ENCODE data around the gene SLC12A4.
"Not testable (repeated sequence)": the region's sequence is repeated elsewhere in the genome, so short reads cannot be mapped to it uniquely, and the experiment has no call there.

Gene SLC12A4

DNA sequence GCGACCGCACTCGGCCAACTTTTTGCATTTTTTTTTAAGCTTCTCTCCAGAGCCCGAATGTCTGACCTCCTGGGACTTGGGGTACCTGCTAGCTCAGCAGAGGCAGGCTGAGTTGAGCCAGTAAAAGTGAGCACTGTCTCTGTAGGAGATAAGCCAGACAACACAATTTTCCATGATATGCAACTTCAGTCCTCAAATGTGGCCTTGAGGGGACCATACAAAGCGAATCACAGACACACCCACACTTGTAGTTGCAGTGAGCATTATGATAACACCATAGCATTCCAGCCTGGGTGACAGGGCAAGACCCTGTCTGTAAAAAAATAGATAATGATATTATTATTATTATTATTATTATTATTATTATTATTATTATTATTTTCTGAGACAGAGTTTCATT is 28.2 kb upstream of the SLC12A4 start:
- H3K9me3 ChIP-seq (ENCODE audit: low read length), result no peaks in the 10 kb centered on the region

DNA sequence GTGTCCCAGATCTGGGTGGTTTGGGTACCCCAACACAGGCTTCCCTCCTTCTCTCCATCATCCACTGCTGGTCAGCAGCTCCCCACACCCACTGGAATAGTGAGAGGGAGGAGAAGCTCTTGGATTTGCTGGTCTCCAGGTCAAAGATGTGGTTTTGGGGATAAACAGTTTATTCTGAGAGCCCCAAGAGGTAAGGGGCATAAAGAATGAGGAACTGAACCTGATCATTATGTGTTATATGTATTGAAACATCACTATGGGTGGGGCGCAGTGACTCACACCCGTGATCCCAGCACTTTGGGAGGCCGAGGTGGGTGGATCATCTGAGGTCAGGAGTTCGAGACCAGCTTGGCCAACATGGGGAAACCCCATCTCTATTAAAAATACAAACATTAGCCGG is 27.0 kb upstream of the SLC12A4 start:
- no peaks in the 10 kb centered on the region for H3K36me3 ChIP-seq (ENCODE audit: insufficient read depth, low read length)
- H3K4me1 ChIP-seq (ENCODE audit: insufficient read depth, low read length), result peaks cover 3% of the 10 kb centered on the region
- no peak overlapping the region for H2AFZ ChIP-seq (ENCODE audit: low read depth, low read length)
- H3K27me3 ChIP-seq (ENCODE audit: insufficient read depth, low read length), result peaks cover 6% of the 10 kb centered on the region
- H3K9me3 ChIP-seq (ENCODE audit: low read length), result no peaks in the 10 kb centered on the region
- no peak overlapping the region for H3K4me3 ChIP-seq (ENCODE audit: low read length)

More for the DNA sequence above, 28.2 kb upstream of the SLC12A4 start:
- H3K4me1 ChIP-seq (ENCODE audit: insufficient read depth, low read length), result peaks cover 3% of the 10 kb centered on the region
- no peaks in the 10 kb centered on the region for H3K36me3 ChIP-seq (ENCODE audit: insufficient read depth, low read length)
- no peaks in the 10 kb centered on the region for H3K27me3 ChIP-seq (ENCODE audit: insufficient read depth, low read length)
- no peak overlapping the region for H2AFZ ChIP-seq (ENCODE audit: low read depth, low read length)
- H3K4me3 ChIP-seq (ENCODE audit: low read length), result no peak overlapping the region

DNA sequence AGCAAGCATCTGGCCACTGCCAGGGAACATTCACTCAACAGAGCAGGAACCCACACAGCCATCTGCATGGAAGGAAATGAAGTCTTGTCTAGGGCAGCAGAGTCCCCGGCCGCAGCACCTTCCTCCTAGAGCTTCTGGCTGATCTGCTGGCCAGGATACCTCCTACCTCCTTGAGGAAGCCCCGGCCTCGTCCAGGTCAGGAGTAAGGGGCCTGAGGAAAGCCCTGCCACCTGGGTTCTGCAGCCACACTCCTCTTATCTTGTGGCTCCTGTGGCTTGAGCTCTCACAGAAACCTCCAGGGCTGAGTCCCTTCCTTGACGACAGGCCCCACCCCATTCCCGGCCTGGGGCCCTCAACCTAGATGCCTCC is 25.6 kb upstream of the SLC12A4 start:
- H3K36me3 ChIP-seq (ENCODE audit: insufficient read depth, low read length); H3K4me1 ChIP-seq (ENCODE audit: insufficient read depth, low read length): not testable (repeated sequence)
- peaks cover 12% of the 10 kb centered on the region for H3K27me3 ChIP-seq (ENCODE audit: insufficient read depth, low read length)

DNA sequence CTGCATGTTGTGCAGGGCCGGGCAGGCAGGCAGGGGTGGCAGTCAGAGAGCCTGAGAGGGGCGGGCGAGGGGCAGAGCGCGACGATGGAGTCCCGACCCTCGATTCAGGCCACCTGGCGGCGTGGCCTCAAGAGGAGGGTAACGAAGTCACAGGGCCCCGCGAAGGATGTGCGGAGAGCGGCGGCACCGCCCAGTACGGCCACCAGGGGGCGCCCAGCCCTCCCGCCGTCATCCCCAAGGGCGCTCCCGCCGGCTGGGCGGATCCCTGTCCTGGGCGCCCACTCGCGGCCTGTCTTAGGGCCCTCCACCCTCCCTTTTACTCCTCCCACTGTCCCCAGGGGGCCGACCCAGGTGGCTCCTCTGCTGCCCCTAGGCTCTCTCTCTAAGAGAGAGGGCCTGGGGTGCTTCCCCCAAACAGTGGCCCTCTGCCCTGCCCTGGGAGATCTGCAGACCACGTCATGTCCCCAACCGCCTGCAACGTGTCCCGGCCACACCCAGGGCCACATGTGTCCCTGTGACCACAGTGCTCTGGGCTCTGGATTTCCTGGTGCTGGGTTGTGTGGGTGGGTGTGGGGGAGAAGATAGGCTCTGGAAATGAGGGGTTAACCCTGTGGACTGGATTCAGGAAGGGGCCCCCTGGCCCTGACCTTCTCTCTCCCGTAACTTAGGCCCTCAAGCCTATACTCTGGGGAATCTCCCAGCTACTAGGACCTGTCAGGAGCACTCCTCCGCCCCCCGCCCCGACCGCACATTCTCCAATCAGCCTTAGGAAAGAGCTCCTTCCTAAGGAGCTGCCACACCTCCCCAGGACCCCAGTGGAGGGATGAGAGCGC is 25.0 kb upstream of the SLC12A4 start:
- no peaks in the 10 kb centered on the region for H3K9me3 ChIP-seq (ENCODE audit: low read length)
- H3K36me3 ChIP-seq (ENCODE audit: insufficient read depth, low read length), result no peaks in the 10 kb centered on the region
- H2AFZ ChIP-seq (ENCODE audit: low read depth, low read length), result peak overlapping the region; percentile 82
- H3K4me3 ChIP-seq (ENCODE audit: low read length), result no peak overlapping the region
- peaks cover 3% of the 10 kb centered on the region for H3K4me1 ChIP-seq (ENCODE audit: insufficient read depth, low read length)
- peaks cover 12% of the 10 kb centered on the region for H3K27me3 ChIP-seq (ENCODE audit: insufficient read depth, low read length)

More for the DNA sequence above, 25.6 kb upstream of the SLC12A4 start:
- not testable (repeated sequence) for H3K4me3 ChIP-seq (ENCODE audit: low read length); H3K9me3 ChIP-seq (ENCODE audit: low read length); H2AFZ ChIP-seq (ENCODE audit: low read depth, low read length)

DNA sequence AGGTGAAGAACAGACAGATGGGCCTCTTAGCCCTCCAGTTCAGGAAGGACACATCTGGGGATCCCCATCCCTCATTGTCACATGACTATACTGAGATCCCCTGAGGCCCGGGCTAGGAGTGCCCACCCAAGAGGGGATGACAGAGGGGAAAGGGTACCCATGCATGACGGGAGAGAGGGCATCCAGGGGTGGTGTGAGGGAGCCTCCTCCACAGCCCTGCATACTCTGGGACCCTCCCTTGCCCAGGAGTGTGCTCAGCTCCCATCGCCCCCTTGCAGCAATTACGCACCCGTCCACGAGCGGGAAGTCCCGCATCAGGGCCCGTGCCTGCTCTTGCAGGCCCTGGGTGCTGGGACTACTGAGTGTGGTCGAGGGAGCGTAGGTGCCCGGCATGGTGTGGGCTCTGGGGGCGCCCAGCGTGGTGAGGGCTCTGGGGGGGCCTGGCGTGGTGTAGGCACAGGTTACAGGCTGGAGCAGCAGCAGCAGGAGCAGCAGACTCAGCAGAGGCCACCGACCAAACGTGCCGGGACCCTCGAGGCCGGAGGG is 24.3 kb upstream of the SLC12A4 start:
- Histone ChIP-seq H3K27me3 (ENCODE audit: insufficient read depth, low read length) (peaks cover 12% of the 10 kb centered on the region), H3K36me3 (ENCODE audit: insufficient read depth, low read length) (no peaks in the 10 kb centered on the region), H3K4me3 (ENCODE audit: low read length) (no peak overlapping the region), H2AFZ (ENCODE audit: low read depth, low read length) (peak overlapping the region; percentile 82), H3K4me1 (ENCODE audit: insufficient read depth, low read length) (peaks cover 3% of the 10 kb centered on the region), H3K9me3 (ENCODE audit: low read length) (no peaks in the 10 kb centered on the region)

DNA sequence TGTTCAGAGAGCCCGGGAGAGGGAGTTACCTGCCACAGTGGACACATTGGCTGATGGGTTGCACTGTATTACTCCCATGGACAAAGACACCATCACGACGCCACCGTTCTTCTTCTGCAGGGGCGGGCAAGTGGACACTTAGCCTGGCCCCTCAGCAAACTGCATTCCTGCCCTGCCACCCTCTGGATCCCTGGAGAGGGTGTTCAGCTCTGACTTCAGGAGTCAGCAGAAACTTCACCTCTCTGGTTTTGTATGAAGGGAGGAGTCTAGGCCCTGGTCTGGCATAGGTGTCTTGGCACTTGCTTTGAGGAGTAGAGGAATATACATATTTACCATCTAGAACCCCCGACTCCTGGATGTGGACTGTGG is 21.6 kb upstream of the SLC12A4 start:
- Histone ChIP-seq H3K4me1 (ENCODE audit: insufficient read depth, low read length) (peaks cover 3% of the 10 kb centered on the region), H3K9me3 (ENCODE audit: low read length) (no peaks in the 10 kb centered on the region), H3K4me3 (ENCODE audit: low read length) (no peak overlapping the region), H2AFZ (ENCODE audit: low read depth, low read length) (no peak overlapping the region), H3K27me3 (ENCODE audit: insufficient read depth, low read length) (peaks cover 12% of the 10 kb centered on the region), H3K36me3 (ENCODE audit: insufficient read depth, low read length) (no peaks in the 10 kb centered on the region)

DNA sequence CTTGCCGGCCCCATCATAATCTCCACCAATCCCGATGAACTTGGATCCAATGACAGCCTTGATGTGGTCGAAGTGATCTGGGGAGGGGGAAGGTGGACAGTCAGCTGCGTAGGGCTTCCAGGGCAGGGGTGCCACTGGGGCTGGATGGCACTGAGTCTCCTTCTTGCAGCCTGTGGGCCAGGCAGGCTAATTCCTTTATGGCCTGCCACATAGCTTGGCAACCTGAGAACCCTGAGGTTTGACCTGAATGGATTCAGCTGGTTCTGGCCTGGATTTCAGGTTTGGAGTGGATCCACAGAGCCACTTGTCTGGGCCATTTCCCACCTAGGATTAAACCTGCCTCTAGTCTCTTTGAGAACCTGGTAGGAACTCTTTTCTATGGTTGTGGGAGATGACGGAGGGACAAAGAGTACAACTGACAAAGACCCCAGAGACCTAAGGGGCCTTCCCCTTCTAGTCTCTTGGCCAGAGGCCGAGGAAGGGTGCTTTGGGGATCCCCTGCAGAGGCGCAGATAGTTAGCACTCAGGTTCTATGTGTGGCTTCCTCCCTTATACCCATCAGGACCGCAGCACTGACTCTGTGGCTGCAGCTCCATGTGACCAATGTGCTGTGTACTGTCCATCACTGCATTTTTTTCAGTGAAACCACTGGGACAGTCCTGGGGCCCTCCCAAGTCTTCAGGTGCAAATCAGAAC is 21.0 kb upstream of the SLC12A4 start:
- peaks cover 12% of the 10 kb centered on the region for H3K27me3 ChIP-seq (ENCODE audit: insufficient read depth, low read length)
- peaks cover 3% of the 10 kb centered on the region for H3K4me1 ChIP-seq (ENCODE audit: insufficient read depth, low read length)
- no peaks in the 10 kb centered on the region for H3K9me3 ChIP-seq (ENCODE audit: low read length)
- no peak overlapping the region for H3K4me3 ChIP-seq (ENCODE audit: low read length)
- H3K36me3 ChIP-seq (ENCODE audit: insufficient read depth, low read length), result no peaks in the 10 kb centered on the region
- no peak overlapping the region for H2AFZ ChIP-seq (ENCODE audit: low read depth, low read length)

DNA sequence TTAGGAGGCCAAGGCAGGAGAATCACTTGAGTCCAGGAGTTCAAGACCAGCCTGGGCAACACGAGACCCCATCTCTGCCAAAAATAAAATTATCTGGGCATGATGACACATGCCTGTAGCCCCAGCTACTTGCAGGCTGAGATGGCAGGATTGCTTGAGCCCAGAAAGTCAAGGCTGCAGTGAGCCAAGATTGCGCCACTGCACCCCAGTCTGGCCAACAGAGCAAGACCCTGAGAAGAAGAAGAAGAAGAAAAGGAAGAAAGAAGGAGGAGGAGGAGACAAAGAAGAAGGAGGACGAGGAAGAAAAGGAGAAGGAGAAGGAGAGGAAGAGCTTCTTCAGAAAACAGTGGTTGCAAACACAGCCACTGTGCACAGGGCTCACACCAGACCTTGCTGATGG is 20.2 kb upstream of the SLC12A4 start:
- H3K4me1 ChIP-seq (ENCODE audit: insufficient read depth, low read length), result peaks cover 3% of the 10 kb centered on the region
- H2AFZ ChIP-seq (ENCODE audit: low read depth, low read length), result no peak overlapping the region
- no peaks in the 10 kb centered on the region for H3K36me3 ChIP-seq (ENCODE audit: insufficient read depth, low read length)
- H3K4me3 ChIP-seq (ENCODE audit: low read length), result no peak overlapping the region
- H3K9me3 ChIP-seq (ENCODE audit: low read length), result no peaks in the 10 kb centered on the region
- H3K27me3 ChIP-seq (ENCODE audit: insufficient read depth, low read length), result peaks cover 12% of the 10 kb centered on the region

DNA sequence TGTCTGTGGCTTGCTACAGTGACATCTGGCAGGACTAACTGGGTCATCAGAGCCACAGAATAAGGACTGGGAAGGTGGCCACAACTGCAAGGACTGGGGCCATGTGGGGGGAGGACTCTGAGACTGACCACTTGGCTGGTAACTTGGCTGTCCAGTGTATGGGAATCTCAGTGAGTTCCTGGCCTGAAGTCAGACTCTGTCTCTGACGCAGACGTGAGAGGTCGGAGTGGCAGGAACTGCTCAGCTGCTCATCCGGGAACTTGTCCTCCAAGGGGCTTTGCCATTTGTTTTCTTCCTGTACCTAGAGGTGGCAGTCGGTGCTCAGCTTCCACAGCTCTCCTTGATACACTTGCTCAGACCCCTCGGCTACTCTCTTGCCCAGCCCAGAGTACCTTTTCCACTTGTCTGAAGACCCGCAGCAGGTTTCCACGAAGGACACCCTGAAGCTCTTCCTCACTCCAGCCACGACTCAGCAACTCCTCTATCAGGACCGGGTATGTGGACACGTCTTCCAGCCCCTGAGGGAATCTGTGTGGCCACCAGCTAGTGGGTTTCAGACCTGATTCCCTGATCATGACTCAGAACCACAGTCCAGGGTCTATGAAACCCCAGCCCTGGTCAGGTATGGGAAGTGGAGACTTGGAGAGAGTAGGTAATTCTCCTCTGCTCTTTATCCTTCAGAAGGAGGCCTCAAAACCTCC is 19.2 kb upstream of the SLC12A4 start:
- no peaks in the 10 kb centered on the region for H3K36me3 ChIP-seq (ENCODE audit: insufficient read depth, low read length)
- H3K9me3 ChIP-seq (ENCODE audit: low read length), result no peaks in the 10 kb centered on the region
- H2AFZ ChIP-seq (ENCODE audit: low read depth, low read length), result no peak overlapping the region
- no peak overlapping the region for H3K4me3 ChIP-seq (ENCODE audit: low read length)
- H3K4me1 ChIP-seq (ENCODE audit: insufficient read depth, low read length), result no peaks in the 10 kb centered on the region
- H3K27me3 ChIP-seq (ENCODE audit: insufficient read depth, low read length), result peaks cover 12% of the 10 kb centered on the region

DNA sequence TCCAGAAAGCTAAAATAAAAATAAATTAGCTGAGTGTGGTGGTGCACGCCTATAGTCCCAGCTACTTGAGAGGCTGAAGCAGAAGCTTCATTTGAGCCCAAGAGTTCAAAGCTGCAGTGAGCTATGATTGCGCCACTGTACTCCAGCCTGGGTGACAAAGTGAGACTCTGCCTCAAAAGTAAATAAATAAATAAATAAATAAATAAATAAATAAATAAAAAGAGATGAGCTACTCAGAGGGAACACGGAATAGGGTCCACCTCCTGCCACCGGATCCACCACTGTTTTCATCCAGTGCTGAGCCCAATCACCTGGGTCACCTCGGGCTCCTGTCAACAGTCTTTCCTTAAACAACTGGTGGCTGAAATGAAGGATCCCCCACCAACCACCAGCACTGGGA is 18.5 kb upstream of the SLC12A4 start:
- no peak overlapping the region for H3K4me3 ChIP-seq (ENCODE audit: low read length)
- no peaks in the 10 kb centered on the region for H3K36me3 ChIP-seq (ENCODE audit: insufficient read depth, low read length)
- H2AFZ ChIP-seq (ENCODE audit: low read depth, low read length), result no peak overlapping the region
- peaks cover 12% of the 10 kb centered on the region for H3K27me3 ChIP-seq (ENCODE audit: insufficient read depth, low read length)
- H3K9me3 ChIP-seq (ENCODE audit: low read length), result no peaks in the 10 kb centered on the region
- no peaks in the 10 kb centered on the region for H3K4me1 ChIP-seq (ENCODE audit: insufficient read depth, low read length)

DNA sequence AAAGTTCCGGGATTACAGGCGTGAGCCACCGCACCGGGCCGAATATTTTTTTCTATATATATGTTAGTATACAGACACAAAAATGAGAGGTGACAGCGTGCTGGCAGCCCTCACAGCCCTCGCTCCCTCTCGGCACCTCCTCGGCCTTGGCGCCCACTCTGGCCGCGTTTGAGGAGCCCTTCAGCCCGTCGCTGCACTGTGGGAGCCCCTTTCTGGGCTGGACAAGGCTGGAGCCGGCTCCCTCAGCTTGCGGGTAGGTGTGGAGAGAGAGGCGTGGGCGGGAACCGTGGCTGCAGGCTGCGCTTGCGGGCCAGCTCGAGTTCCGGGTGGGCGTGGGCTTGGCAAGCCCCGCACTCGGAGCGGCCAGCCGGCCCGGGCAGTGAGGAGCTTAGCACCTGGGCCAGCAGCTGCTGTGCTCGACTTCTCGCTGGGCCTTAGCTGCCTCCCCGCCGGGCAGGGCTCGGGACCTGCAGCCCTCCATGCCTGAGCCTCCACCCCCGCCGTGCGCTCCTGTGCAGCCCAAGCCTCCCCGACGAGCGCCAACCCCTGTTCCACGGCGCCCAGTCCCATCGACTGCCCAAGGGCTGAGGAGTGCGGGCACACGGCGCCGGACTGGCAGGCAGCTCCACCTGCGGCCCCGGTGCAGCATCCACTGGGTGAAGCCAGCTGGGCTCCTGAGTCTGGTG is 13.7 kb upstream of the SLC12A4 start:
- Histone ChIP-seq H3K9me3 (ENCODE audit: low read length) (peaks cover 2% of the 10 kb centered on the region), H3K36me3 (ENCODE audit: insufficient read depth, low read length) (no peaks in the 10 kb centered on the region), H2AFZ (ENCODE audit: low read depth, low read length) (no peak overlapping the region), H3K4me3 (ENCODE audit: low read length) (no peak overlapping the region), H3K4me1 (ENCODE audit: insufficient read depth, low read length) (no peaks in the 10 kb centered on the region), H3K27me3 (ENCODE audit: insufficient read depth, low read length) (peaks cover 2% of the 10 kb centered on the region)

DNA sequence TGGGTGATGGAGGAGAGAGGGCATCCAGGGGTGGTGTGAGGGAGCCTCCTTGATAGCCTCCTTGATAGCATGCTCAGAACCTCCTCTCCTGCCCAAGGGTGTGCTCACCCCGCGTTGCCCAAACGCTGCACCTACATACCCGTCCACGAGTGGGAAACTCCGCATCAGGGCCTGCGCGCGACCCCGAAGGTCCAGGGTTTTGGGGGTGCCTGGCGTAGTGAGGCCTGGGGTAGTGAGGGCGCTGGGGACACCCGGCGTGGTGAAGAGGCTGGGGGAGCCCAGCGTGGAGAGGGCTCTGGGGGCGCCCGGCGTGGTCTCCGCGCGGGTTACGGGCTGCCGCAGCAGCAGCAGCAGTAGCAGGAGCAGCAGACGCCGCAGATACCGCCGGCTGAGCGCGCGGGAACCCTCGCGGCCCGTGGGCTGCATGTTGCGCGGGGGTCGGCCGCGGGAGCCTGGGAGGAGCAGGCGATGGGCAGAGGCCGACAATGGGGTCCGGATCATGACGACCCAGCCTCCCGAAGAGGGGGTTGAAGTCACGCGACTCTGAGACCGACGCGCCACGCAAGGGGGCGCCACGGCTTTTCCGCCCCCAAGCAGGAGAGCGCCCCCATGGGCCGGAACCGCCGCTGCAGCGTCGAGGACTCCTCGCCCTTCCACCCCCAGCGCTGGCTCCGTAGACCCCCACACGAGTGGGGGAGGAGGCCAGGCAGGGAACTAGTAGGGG is 11.7 kb upstream of the SLC12A4 start, which contains the start of gene DPEP3:
DPEP3 (minus strand) TSS at position 545 of the 724 bp plus-strand sequence; CDS start at position 426, 119 bp downstream.
- no peak within 1 kb of the TSS for H2AFZ ChIP-seq (ENCODE audit: low read depth, low read length)
- H3K9me3 ChIP-seq (ENCODE audit: low read length), result peaks cover 2% of the 10 kb centered on the region
- peaks cover 5% of the 10 kb centered on the region for H3K27me3 ChIP-seq (ENCODE audit: insufficient read depth, low read length)
- H3K4me3 ChIP-seq (ENCODE audit: low read length), result no peak within 1 kb of the TSS
- no peaks in the 10 kb centered on the region for H3K36me3 ChIP-seq (ENCODE audit: insufficient read depth, low read length)
- no peaks in the 10 kb centered on the region for H3K4me1 ChIP-seq (ENCODE audit: insufficient read depth, low read length)
